H9 (cell line): ENCODE measurements around the gene AIFM2. TPM values are rescaled to one million over a fixed set of nuclear protein-coding genes. Genes with fewer than 3 reads are reported as not detected.

Experiments used
- DNase-seq: peaks from one replicate; pipeline ENCODE4 v3.0.0-alpha.2; 2017
- H2AFZ ChIP-seq: one replicate; pipeline ENCODE4 v1.6.1; 2013; ENCODE audit warnings: mild to moderate bottlenecking, low read length, control low read depth, moderate library complexity
- H2AK5ac ChIP-seq: 2 replicates; pipeline ENCODE4 v1.6.1; 2013; ENCODE audit warnings: low read length, control low read depth, mixed read lengths; ENCODE audit not compliant: insufficient read length
- H2BK120ac ChIP-seq: one replicate; pipeline ENCODE4 v1.6.1; 2013; ENCODE audit warnings: low read depth, mild to moderate bottlenecking, low read length, control low read depth, inconsistent platforms; ENCODE audit not compliant: poor library complexity, severe bottlenecking
- H2BK12ac ChIP-seq: 2 replicates; pipeline ENCODE4 v1.6.1; 2013; ENCODE audit warnings: low read length, control low read depth, mixed read lengths, low read depth; ENCODE audit not compliant: insufficient read length
- H2BK15ac ChIP-seq: 2 replicates; pipeline ENCODE4 v1.6.1; 2013; ENCODE audit warnings: low read depth, low read length, control low read depth
- H2BK20ac ChIP-seq: one replicate; pipeline ENCODE4 v1.6.1; 2013; ENCODE audit warnings: low read depth, mild to moderate bottlenecking, low read length, control low read depth, inconsistent platforms; ENCODE audit not compliant: poor library complexity, severe bottlenecking
- H2BK5ac ChIP-seq: 2 replicates; pipeline ENCODE4 v1.6.1; 2013; ENCODE audit warnings: low read length, control low read depth, mixed read lengths; ENCODE audit not compliant: insufficient read length
- H3K14ac ChIP-seq: 2 replicates; pipeline ENCODE4 v1.6.1; 2013; ENCODE audit warnings: low read length, control low read depth; ENCODE audit not compliant: insufficient read depth
- H3K18ac ChIP-seq: 2 replicates; pipeline ENCODE4 v1.6.1; 2013; ENCODE audit warnings: low read depth, mild to moderate bottlenecking, mixed read lengths, low read length, control low read depth; ENCODE audit not compliant: insufficient read length
- H3K23ac ChIP-seq: 2 replicates; pipeline ENCODE4 v1.6.1; 2013; ENCODE audit warnings: low read length, control low read depth, mixed read lengths, low read depth; ENCODE audit not compliant: insufficient read length
- H3K23me2 ChIP-seq: 2 replicates; pipeline ENCODE4 v1.6.1; 2013; ENCODE audit warnings: low read depth, mild to moderate bottlenecking, mixed read lengths, low read length, control low read depth; ENCODE audit not compliant: insufficient read length, poor library complexity, severe bottlenecking
- H3K27ac ChIP-seq: 2 replicates; pipeline ENCODE4 v1.5.1; 2013; ENCODE audit warnings: low read length, control low read depth, mixed read lengths, low read depth; ENCODE audit not compliant: insufficient read length
- H3K27me3 ChIP-seq: 2 replicates; pipeline ENCODE4 v1.6.1; 2013; ENCODE audit warnings: low read length, control low read depth, inconsistent platforms; ENCODE audit not compliant: insufficient read depth
- H3K4ac ChIP-seq: 2 replicates; pipeline ENCODE4 v1.6.1; 2013; ENCODE audit warnings: low read depth, mild to moderate bottlenecking, control low read depth, inconsistent platforms, low read length, moderate library complexity
- H3K4me1 ChIP-seq: 2 replicates; pipeline ENCODE4 v1.6.1; 2013; ENCODE audit warnings: low read length, control low read depth, inconsistent platforms; ENCODE audit not compliant: insufficient read depth
- H3K4me2 ChIP-seq: 2 replicates; pipeline ENCODE4 v1.6.1; 2013; ENCODE audit warnings: low read length, control low read depth, mixed read lengths; ENCODE audit not compliant: insufficient read length, insufficient read depth
- H3K56ac ChIP-seq: 2 replicates; pipeline ENCODE4 v1.6.1; 2013; ENCODE audit warnings: low read depth, mild to moderate bottlenecking, mixed read lengths, low read length, control low read depth; ENCODE audit not compliant: insufficient read length
- H3K79me1 ChIP-seq: 2 replicates; pipeline ENCODE4 v1.6.1; 2013; ENCODE audit warnings: low read depth, mild to moderate bottlenecking, moderate library complexity, low read length, control low read depth, inconsistent platforms; ENCODE audit not compliant: insufficient read depth, poor library complexity, severe bottlenecking
- H3K79me2 ChIP-seq: 2 replicates; pipeline ENCODE4 v1.6.1; 2013; ENCODE audit warnings: low read length, control low read depth, inconsistent platforms; ENCODE audit not compliant: insufficient read depth
- H3K9ac ChIP-seq: 2 replicates; pipeline ENCODE4 v1.6.1; 2013; ENCODE audit warnings: low read length, control low read depth, mixed read lengths; ENCODE audit not compliant: insufficient read length; ENCODE audit errors: extremely low read depth
- H3K9me3 ChIP-seq: one replicate; pipeline ENCODE4 v1.6.1; 2013; ENCODE audit warnings: low read depth, low read length, inconsistent platforms; ENCODE audit not compliant: control insufficient read depth
- H3T11ph ChIP-seq: one replicate; pipeline ENCODE4 v1.6.1; 2013; ENCODE audit warnings: mild to moderate bottlenecking, low read length, control low read depth, inconsistent platforms
- H4K20me1 ChIP-seq: one replicate; pipeline ENCODE4 v1.6.1; 2013; ENCODE audit not compliant: control insufficient read depth, insufficient read length, insufficient read depth
- H4K5ac ChIP-seq: 2 replicates; pipeline ENCODE4 v1.6.1; 2013; ENCODE audit warnings: low read depth, mild to moderate bottlenecking, mixed read lengths, low read length, control low read depth; ENCODE audit not compliant: insufficient read length
- H4K8ac ChIP-seq: replicated peaks from 2 replicates; pipeline ENCODE4 v1.6.1; 2013; ENCODE audit warnings: low read length, control low read depth, mixed read lengths, low read depth; ENCODE audit not compliant: insufficient read length
- H4K91ac ChIP-seq: 2 replicates; pipeline ENCODE4 v1.6.1; 2013; ENCODE audit warnings: low read depth, mild to moderate bottlenecking, moderate library complexity, mixed read lengths, low read length, control low read depth; ENCODE audit not compliant: insufficient read length
- H3K27ac Mint-ChIP-seq, 3 experiments: 2 replicates in 2 of 3; 3 replicates in 1 of 3; pipeline ENCODE4 v1.8.0; 2020 to 2021; ENCODE audit warnings: mixed read lengths in 3 of 3, mild to moderate bottlenecking in 1 of 3, moderate library complexity in 1 of 3
- H3K27me3 Mint-ChIP-seq: 2 replicates; pipeline ENCODE4 v1.8.0; 2021; ENCODE audit warnings: low read depth, mild to moderate bottlenecking, moderate library complexity, mixed read lengths
- H3K36me3 Mint-ChIP-seq, 3 experiments: 2 replicates in 2 of 3; 3 replicates in 1 of 3; pipeline ENCODE4 v1.8.0; 2020 to 2021; ENCODE audit warnings: low read depth in 3 of 3, mixed read lengths in 3 of 3; ENCODE audit not compliant: insufficient read depth in 1 of 3
- H3K4me1 Mint-ChIP-seq, 2 experiments: 2 replicates each; pipeline ENCODE4 v1.8.0; 2020; ENCODE audit warnings: mixed read lengths in 2 of 2
- H3K4me3 Mint-ChIP-seq, 2 experiments: 2 replicates in 1 of 2; 3 replicates in 1 of 2; pipeline ENCODE4 v1.8.0; 2020 to 2021; ENCODE audit warnings: mild to moderate bottlenecking in 2 of 2, mixed read lengths in 2 of 2, moderate library complexity in 1 of 2
- H3K9me3 Mint-ChIP-seq, 2 experiments: 2 replicates in 1 of 2; 3 replicates in 1 of 2; pipeline ENCODE4 v1.8.0; 2020; ENCODE audit warnings: mild to moderate bottlenecking in 2 of 2, mixed read lengths in 2 of 2, moderate library complexity in 1 of 2
- WGBS: extraction: QIAGEN DNeasy Blood & Tissue Kit; methylation state at CpG from one replicate; pipeline ENCODE4 v1.1.7; 2013; ENCODE audit warnings: missing lambda C conversion rate, low lambda C conversion rate, mixed read lengths; ENCODE audit not compliant: insufficient read length; ENCODE audit errors: extremely low coverage; 5-methylcytosine and 5-hydroxymethylcytosine counted together
- total RNA-seq: library from RNA; stranded (reverse); gene quantifications from 2 replicates; pipeline ENCODE4 v1.2.1, GENCODE V29; 2021
- TF ChIP-seq, protein P1 (sequence below): fragments of 200-600 bp; sonication (generic); conservative IDR thresholded peaks from 3 replicates; pipeline ENCODE4 v1.8.0; 2021; ENCODE audit warnings: antibody characterized with exemption, mild to moderate bottlenecking

The AIFM2 gene
- total RNA-seq, 1 experiment from 2014 or later, result 5.3 TPM

DNA sequence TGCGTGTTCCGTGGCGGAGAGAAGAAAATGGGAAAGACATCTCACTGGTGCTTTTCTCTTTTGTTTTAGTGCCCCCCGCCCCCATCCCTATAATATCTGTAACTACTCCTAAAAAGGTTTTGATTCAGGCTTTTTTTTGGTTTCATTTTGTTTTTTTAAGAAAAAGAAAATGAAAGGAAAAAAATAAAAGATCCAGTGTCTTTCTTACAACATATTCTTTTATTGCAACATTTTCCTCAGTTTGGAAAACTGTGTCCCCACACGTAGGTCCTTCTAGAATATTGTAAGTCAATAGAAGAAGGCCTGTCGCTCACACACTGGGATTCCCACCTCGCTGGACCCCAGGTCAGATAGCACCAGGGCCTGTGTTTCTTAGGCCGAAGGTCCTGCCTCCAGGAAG lies 20.6 kb downstream of the AIFM2 start:
- no peak overlapping the region for H3K27ac ChIP-seq
- no peak overlapping the region for H3T11ph ChIP-seq
- H3K79me2 ChIP-seq, result no peaks in the 10 kb centered on the region
- no peak for DNase-seq
- no peak overlapping the region for H3K56ac ChIP-seq
- H4K8ac ChIP-seq, result no peak overlapping the region
- no peaks in the 10 kb centered on the region for H3K4me1 ChIP-seq
- H3K23ac ChIP-seq, result no peak overlapping the region
- no peak overlapping the region for H3K4me2 ChIP-seq
- no peak overlapping the region for H3K14ac ChIP-seq
- H3K9ac ChIP-seq, result no peak overlapping the region
- H3K23me2 ChIP-seq, result no peaks in the 10 kb centered on the region
- H2BK12ac ChIP-seq, result no peak overlapping the region
- Mint-ChIP-seq H3K27ac (peak overlapping the region in 1 of 3 experiments; percentile 32; a peak in 2 of 7 replicates), H3K4me3 (no peak overlapping the region), H3K4me1 (peaks cover 8 to 13% of the 10 kb centered on the region in 2 experiments), H3K27me3 (no peaks in the 10 kb centered on the region), H3K36me3 (peaks cover 6 to 16% (median 14%) of the 10 kb centered on the region in 3 experiments), H3K9me3 (no peaks in the 10 kb centered on the region)
- no peak overlapping the region for H3K18ac ChIP-seq
- no peaks in the 10 kb centered on the region for H4K20me1 ChIP-seq
- H2BK15ac ChIP-seq, result no peak overlapping the region
- no peaks in the 10 kb centered on the region for H3K9me3 ChIP-seq
- TF ChIP-seq, protein P1, sequence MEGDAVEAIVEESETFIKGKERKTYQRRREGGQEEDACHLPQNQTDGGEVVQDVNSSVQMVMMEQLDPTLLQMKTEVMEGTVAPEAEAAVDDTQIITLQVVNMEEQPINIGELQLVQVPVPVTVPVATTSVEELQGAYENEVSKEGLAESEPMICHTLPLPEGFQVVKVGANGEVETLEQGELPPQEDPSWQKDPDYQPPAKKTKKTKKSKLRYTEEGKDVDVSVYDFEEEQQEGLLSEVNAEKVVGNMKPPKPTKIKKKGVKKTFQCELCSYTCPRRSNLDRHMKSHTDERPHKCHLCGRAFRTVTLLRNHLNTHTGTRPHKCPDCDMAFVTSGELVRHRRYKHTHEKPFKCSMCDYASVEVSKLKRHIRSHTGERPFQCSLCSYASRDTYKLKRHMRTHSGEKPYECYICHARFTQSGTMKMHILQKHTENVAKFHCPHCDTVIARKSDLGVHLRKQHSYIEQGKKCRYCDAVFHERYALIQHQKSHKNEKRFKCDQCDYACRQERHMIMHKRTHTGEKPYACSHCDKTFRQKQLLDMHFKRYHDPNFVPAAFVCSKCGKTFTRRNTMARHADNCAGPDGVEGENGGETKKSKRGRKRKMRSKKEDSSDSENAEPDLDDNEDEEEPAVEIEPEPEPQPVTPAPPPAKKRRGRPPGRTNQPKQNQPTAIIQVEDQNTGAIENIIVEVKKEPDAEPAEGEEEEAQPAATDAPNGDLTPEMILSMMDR, result no peak
- H2AK5ac ChIP-seq, result no peak overlapping the region
- H2AFZ ChIP-seq, result no peak overlapping the region
- H3K79me1 ChIP-seq, result no peaks in the 10 kb centered on the region
- WGBS, result no CpG with 5 or more reads among the region's 8 CpGs
- no peak overlapping the region for H2BK20ac ChIP-seq
- no peak overlapping the region for H2BK120ac ChIP-seq
- no peak overlapping the region for H3K4ac ChIP-seq
- no peak overlapping the region for H2BK5ac ChIP-seq
- H3K27me3 ChIP-seq, result no peaks in the 10 kb centered on the region
- H4K5ac ChIP-seq, result no peak overlapping the region
- H4K91ac ChIP-seq, result no peak overlapping the region
